Activated T-cell treated with anti-CD3 and anti-CD28 coated beads, Interleukin-2, amount 50 U/mL, for 72 hours (primary cell): ENCODE data around the gene PRSS22. TPM values are rescaled to one million over a fixed set of nuclear protein-coding genes. Genes with fewer than 3 reads are reported as not detected.

ENCODE experiments used
- ATAC-seq, 2 donors: fragments of 150-1000 bp; cut with Tn5 transposase; replicated peaks in 1 of 2; 2 replicates each; pipeline ENCODE4 v1.10.0; 2021; ENCODE audit warnings: moderate library complexity in 2 of 2, mild to moderate bottlenecking in 1 of 2
- DNase-seq, 2 donors: peaks; one replicate each; pipeline ENCODE4 v3.0.0; 2021 to 2022; ENCODE audit warnings: mixed read lengths in 1 of 2
- H3K27ac Mint-ChIP-seq: one replicate; pipeline ENCODE4 v1.8.0; 2022; ENCODE audit warnings: mild to moderate bottlenecking, moderate library complexity, mixed read lengths
- H3K27me3 Mint-ChIP-seq: one replicate; pipeline ENCODE4 v1.8.0; 2022; ENCODE audit warnings: low read depth, mixed read lengths
- H3K36me3 Mint-ChIP-seq, 2 donors: one replicate each; pipeline ENCODE4 v1.8.0; 2022; ENCODE audit warnings: mixed read lengths in 2 of 2, mild to moderate bottlenecking in 1 of 2; ENCODE audit not compliant: insufficient read depth in 2 of 2
- H3K4me1 Mint-ChIP-seq: one replicate; pipeline ENCODE4 v1.8.0; 2022; ENCODE audit warnings: low read depth, mixed read lengths
- H3K4me3 Mint-ChIP-seq, 2 donors: one replicate each; pipeline ENCODE4 v1.8.0; 2022; ENCODE audit warnings: mild to moderate bottlenecking in 2 of 2, mixed read lengths in 2 of 2, moderate library complexity in 2 of 2
- H3K9me3 Mint-ChIP-seq, 2 donors: one replicate each; pipeline ENCODE4 v1.8.0; 2022; ENCODE audit warnings: mixed read lengths in 2 of 2
- total RNA-seq, 2 donors: library from RNA; stranded (reverse); gene quantifications; one replicate each; pipeline ENCODE4 v1.2.3, GENCODE V29; 2022

Gene PRSS22
- total RNA-seq, 2 donors from 2014 or later, result 1.1 TPM; not detected in 1

DNA sequence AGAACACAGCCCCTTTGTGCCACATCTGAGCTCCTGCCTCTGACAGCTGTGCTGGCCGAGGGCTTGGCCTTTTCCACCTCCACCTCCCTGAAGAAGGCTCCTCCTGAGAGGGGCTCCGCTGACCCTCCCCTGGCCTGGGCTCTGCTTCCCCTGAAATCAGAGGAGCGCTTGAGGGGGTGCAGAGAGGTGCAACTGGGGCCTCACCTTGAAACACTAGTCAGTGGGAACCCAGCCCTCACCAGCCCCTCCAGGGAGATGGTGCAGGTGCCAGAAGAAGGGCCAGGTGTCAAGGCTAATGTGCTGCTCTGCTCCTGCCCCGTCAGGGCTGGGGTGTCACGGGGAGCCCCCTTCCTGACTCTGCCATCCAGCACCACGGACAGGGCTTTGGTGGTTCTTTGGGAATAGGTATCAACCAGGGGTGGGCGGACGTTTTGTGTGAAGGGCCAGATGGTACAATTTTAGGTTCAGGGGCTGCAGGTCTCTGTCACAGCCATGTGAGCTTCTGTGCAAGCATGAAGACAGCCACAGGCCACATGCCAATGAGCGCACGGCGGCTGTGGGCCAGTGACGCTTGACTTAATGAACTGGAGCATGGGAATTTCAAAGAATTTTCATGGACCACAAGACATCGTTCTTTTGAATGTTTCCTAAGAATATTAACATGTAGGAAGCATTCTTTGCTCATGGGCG lies 30.0 kb downstream of the PRSS22 start:
- no peaks in the 10 kb centered on the region for H3K36me3 Mint-ChIP-seq
- H3K4me3 Mint-ChIP-seq, result no peak overlapping the region
- no peaks in the 10 kb centered on the region for H3K27me3 Mint-ChIP-seq
- H3K4me1 Mint-ChIP-seq, result no peaks in the 10 kb centered on the region
- ATAC-seq (no peak), DNase-seq (no peak)
- H3K27ac Mint-ChIP-seq, result no peak overlapping the region
- H3K9me3 Mint-ChIP-seq, result no peaks in the 10 kb centered on the region

DNA sequence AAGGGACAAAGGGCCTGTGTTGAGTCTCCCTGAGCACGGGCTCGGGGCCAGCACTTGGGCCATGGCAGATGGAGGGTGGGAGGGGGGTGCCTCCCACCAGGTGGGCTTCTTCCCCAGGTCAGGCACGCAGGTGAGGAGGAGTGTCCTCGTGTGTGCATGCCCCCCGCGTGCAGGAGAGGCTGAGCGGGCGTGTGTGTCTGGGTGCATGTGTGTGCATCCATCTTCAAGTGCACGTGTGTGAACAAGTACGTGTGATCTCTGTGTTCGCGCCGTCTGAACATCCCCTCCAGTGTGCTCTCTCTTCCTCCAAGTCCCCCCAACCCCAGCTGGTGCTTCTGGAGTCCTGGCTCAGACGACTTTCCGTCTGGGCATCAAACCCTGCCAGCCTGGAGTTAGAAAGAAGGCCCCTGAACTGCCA lies 30.6 kb downstream of the PRSS22 start:
- Mint-ChIP-seq H3K9me3 (no peaks in the 10 kb centered on the region), H3K4me1 (no peaks in the 10 kb centered on the region), H3K27ac (no peak overlapping the region), H3K36me3 (no peaks in the 10 kb centered on the region), H3K4me3 (no peak overlapping the region), H3K27me3 (no peaks in the 10 kb centered on the region)
- no peak for ATAC-seq
- no peak for DNase-seq

DNA sequence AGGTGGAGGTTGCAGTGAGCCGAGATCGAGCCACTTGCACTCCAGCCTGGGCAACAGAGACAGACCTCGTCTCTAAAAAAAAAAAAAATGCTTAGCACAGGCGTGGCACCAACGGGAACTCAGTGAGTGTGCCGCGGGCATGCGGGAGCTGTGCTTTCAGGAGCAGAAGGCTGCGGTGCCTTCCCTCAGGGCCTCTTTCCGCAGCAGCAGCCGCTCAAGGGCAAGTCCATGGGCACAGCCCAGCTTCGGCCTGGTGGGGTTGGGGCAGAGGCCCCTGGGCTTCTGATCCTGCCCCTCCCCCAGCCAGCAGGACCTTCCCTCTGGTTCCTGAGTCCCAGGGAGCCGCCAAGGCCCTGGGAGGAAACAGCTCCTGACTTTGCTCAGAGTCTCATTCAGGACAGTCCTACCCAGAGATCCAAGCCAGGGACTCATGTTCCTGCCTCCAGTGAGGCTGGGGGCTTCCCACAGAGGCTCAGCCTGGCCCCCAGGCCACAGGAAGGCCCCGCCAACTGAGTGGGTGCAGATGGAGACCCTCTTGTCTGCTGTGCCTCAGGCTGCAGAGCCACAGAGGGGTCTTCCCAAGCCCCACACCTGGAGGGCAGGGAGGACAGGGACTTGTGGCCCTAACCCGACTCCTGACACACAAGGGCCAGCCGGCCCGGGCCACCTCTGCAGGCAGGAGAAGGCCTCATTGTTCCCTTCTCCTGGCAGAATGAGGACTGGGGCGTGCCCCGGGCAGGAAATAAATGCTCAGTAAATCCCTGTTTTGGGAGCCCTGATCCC lies 31.2 kb downstream of the PRSS22 start:
- no peak overlapping the region for H3K27ac Mint-ChIP-seq
- DNase-seq, result no peak

DNA sequence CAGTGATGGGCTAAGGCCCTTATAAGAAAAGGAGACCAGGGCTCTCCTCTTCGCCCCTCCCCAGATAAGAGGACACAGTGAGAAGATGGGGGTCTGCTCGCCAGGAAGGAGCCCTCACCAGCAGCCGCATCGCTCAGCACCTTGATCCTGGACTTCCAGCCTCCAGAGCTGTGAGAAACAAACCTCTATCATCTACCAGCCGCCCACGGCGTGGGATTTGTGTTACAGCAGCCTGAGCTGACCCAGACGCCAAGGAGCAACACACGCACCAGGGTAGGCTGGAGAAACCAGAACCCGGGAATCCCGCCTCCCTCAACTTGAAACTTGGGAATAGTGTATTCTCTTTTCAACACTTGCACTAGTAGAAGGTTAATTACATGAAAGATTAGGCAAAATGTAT lies 32.1 kb downstream of the PRSS22 start:
- no peaks in the 10 kb centered on the region for H3K9me3 Mint-ChIP-seq
- no peak overlapping the region for H3K27ac Mint-ChIP-seq
- ATAC-seq (no peak), DNase-seq (no peak)
- no peaks in the 10 kb centered on the region for H3K36me3 Mint-ChIP-seq
- H3K4me3 Mint-ChIP-seq, result no peak overlapping the region
- no peaks in the 10 kb centered on the region for H3K4me1 Mint-ChIP-seq
- H3K27me3 Mint-ChIP-seq, result no peaks in the 10 kb centered on the region

More for the DNA sequence above, 31.2 kb downstream of the PRSS22 start:
- H3K9me3 Mint-ChIP-seq, result no peaks in the 10 kb centered on the region
- H3K27me3 Mint-ChIP-seq, result no peaks in the 10 kb centered on the region
- no peaks in the 10 kb centered on the region for H3K4me1 Mint-ChIP-seq
- ATAC-seq, result no peak
- H3K4me3 Mint-ChIP-seq, result no peak overlapping the region
- H3K36me3 Mint-ChIP-seq, result no peaks in the 10 kb centered on the region

DNA sequence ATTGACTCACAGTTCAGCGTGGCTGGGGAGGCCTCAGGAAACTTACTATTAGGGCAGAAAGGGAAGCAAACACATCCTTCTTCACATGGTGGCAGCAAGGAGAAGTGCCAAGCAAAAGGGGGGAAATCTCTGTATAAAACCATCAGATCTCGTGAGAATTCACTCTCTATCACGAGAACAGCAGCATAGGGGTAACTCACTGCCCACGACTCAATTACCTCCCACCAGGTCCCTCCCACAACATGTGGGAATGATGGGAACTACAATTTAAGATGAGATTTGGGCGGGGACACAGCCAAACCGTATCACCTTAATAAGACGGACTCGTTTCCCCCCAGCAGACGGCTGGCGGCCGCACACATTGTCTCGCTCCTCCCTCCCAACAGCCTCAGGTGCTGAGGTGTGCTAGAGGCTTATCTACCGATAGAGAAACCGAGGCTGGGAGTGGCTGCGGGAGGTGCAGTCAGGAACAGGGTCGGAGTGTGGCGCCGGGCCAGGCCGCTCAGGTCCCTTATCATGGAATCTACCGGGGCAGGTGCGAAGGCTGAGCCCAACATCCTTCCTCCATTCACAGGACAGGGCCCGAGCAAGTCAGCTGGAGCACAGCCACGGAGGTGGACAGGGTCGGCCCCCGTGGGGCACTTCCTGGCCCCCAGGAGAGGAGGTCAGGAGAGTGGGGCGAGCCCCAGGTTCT lies 32.8 kb downstream of the PRSS22 start:
- H3K9me3 Mint-ChIP-seq, result no peaks in the 10 kb centered on the region
- DNase-seq (no peak), ATAC-seq (no peak)
- H3K27ac Mint-ChIP-seq, result no peak overlapping the region
- no peaks in the 10 kb centered on the region for H3K4me1 Mint-ChIP-seq
- no peaks in the 10 kb centered on the region for H3K27me3 Mint-ChIP-seq
- no peaks in the 10 kb centered on the region for H3K36me3 Mint-ChIP-seq
- no peak overlapping the region for H3K4me3 Mint-ChIP-seq

DNA sequence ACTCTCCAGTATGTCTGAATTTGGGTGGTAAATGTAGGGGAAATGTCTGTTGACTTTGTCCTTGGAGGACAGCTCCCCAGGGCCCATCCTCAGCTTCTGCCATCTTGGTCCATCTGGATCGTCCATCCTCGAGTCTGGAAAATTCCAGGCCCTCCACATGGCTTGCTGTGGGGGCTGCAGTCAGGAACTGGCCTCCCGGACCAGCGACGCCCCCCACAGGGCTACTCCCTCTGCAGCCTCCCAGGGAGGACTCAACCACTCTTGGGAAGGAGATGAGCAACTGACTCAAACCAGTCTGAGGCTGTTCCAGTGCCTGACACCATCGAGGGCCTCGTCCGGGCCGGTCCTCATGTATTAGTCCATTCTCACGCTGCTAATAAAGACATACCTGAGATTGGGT lies 33.3 kb downstream of the PRSS22 start:
- H3K4me1 Mint-ChIP-seq, result no peaks in the 10 kb centered on the region
- ATAC-seq, result no peak
- H3K36me3 Mint-ChIP-seq, result no peaks in the 10 kb centered on the region
- DNase-seq, result no peak
- H3K4me3 Mint-ChIP-seq, result no peak overlapping the region
- H3K9me3 Mint-ChIP-seq, result no peaks in the 10 kb centered on the region
- H3K27me3 Mint-ChIP-seq, result no peaks in the 10 kb centered on the region
- H3K27ac Mint-ChIP-seq, result no peak overlapping the region

DNA sequence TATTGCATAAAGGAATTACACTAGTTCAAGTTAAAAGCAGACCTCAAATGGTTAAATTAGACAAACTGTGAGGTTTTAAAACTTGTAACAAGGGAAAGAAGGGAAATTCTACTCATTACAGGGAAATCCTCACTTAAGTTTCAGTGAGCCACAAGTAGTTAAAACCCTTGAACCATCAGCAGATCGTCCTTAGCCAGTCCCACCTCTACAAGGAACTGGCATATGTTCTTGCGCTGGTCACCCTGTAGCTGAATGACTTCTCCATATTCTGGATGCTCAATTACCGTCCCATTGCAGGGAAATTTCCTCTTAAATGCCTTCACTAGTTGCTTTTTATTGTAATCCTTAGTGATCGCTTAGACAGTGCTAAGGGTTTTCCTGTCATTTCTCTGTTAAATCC lies 35.5 kb downstream of the PRSS22 start:
- H3K4me3 Mint-ChIP-seq, result no peak overlapping the region
- no peaks in the 10 kb centered on the region for H3K27me3 Mint-ChIP-seq
- no peaks in the 10 kb centered on the region for H3K4me1 Mint-ChIP-seq
- H3K36me3 Mint-ChIP-seq, result no peaks in the 10 kb centered on the region
- no peak for DNase-seq
- H3K27ac Mint-ChIP-seq, result no peak overlapping the region
- no peaks in the 10 kb centered on the region for H3K9me3 Mint-ChIP-seq
- no peak for ATAC-seq

DNA sequence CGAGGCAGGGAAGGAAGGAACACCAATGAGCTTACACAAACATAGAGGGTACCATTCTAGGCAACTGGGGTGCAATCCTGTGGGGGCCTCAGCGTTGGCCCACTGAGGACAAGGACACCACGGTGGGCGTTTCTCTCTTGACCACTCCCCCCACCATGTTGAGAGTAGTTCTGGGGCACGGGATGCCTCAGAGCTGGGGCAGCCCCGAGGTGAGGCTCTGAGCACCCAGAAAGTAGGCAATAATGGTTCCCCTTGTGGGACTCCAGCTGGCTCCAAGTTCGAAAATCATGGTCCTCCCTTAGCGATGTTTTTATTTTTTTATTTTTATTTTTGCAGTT lies 35.8 kb downstream of the PRSS22 start:
- Mint-ChIP-seq H3K36me3 (no peaks in the 10 kb centered on the region), H3K4me1 (no peaks in the 10 kb centered on the region), H3K9me3 (no peaks in the 10 kb centered on the region), H3K27ac (no peak overlapping the region), H3K4me3 (no peak overlapping the region), H3K27me3 (no peaks in the 10 kb centered on the region)
- DNase-seq, result no peak
- ATAC-seq, result no peak

DNA sequence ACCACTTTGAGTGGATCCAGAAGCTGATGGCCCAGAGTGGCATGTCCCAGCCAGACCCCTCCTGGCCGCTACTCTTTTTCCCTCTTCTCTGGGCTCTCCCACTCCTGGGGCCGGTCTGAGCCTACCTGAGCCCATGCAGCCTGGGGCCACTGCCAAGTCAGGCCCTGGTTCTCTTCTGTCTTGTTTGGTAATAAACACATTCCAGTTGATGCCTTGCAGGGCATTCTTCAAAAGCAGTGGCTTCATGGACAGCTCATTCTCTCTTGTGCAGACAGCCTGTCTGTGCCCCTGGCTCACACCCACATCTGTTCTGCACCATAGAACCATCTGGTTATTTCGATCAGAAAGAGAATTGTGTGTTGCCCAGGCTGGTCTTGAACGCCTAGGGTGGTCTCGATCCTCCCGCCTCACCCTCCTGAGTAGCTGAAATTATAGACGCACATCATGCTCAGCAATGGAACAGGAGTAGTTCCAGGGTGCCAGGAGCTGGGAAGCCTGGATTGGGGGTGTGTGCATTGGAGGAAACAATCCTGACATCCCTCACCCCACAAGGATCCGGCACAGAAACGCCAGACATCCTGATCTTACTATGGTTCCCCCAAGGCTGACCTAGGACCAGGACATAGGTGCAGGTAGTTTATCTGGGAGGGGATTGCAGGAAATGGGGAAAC lies 36.3 kb downstream of the PRSS22 start:
- ATAC-seq (no peak), DNase-seq (no peak)
- Mint-ChIP-seq H3K27ac (no peak overlapping the region), H3K27me3 (no peaks in the 10 kb centered on the region), H3K4me3 (no peak overlapping the region), H3K4me1 (no peaks in the 10 kb centered on the region), H3K9me3 (no peaks in the 10 kb centered on the region), H3K36me3 (no peaks in the 10 kb centered on the region)

DNA sequence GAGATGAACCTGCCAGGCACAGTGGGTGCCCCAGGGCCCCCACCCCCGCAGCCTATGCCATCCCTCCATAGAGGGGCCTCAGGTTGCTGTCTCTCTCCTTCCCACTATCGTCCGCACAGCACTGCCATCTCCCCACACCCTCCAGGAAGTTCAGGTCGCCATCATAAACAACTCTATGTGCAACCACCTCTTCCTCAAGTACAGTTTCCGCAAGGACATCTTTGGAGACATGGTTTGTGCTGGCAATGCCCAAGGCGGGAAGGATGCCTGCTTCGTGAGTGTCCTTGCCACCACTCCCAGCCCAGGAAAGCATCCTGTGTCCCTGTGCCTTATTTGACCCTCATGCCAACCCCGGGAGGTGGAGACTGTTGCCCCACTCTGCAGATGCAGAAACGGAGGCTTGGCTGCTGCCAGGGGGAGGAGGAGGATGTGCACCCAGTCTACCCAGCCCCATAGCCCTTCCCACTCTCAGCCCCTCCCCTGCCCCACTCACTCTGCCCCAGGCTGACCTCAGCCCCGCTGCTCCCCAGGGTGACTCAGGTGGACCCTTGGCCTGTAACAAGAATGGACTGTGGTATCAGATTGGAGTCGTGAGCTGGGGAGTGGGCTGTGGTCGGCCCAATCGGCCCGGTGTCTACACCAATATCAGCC lies 37.0 kb downstream of the PRSS22 start:
- H3K27ac Mint-ChIP-seq, result no peak overlapping the region
- ATAC-seq (no peak), DNase-seq (no peak)
- H3K27me3 Mint-ChIP-seq, result no peaks in the 10 kb centered on the region
- no peak overlapping the region for H3K4me3 Mint-ChIP-seq
- no peaks in the 10 kb centered on the region for H3K36me3 Mint-ChIP-seq
- no peaks in the 10 kb centered on the region for H3K4me1 Mint-ChIP-seq
- no peaks in the 10 kb centered on the region for H3K9me3 Mint-ChIP-seq

DNA sequence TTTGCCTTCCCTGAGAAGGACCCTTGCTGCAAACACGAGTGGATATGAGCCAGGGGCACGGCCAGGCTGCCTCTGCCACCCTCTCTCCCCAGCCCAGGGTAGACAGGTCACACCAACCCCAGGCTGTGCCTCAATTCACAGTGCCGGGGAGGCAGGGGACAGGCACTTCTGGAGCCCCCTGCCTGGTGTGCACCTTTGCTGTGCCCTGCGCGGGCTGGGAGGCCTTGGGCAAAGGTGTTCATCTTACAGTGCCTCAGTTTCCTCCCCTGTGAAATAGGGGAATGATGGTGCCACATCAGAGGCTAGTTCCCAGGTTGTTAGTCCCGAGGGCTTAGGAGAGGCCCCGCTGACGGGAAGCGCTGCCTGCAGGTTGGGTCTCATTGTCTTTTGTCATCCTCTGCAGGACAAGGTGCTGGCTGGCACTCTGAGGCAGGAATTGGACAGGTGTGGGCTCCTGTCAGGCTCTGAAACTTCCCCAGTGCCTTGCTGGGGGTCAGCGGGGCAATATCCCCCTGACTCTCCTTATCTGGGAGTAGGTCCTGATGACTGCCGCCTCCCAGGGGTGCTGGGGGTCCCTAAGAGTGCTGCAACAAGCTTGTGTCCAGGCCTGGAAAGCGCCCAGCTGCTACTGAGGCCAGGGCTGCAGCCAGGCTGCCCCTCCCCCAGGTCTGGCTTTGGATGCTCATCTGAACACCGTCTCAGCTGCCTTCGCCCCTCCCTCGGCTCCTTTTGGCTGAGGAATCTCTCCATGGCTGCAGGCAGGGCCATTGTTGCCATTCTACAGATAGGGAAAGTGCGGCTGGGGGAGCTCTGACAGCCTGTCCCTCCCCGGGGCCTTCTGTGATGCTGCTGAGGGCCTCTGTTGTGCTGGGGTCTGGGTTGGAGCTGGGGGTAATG lies 37.8 kb downstream of the PRSS22 start:
- no peak overlapping the region for H3K27ac Mint-ChIP-seq
- no peaks in the 10 kb centered on the region for H3K4me1 Mint-ChIP-seq
- H3K36me3 Mint-ChIP-seq, result no peaks in the 10 kb centered on the region
- H3K9me3 Mint-ChIP-seq, result no peaks in the 10 kb centered on the region
- no peak for DNase-seq
- no peak overlapping the region for H3K4me3 Mint-ChIP-seq
- no peaks in the 10 kb centered on the region for H3K27me3 Mint-ChIP-seq
- ATAC-seq, result no peak
